K562 (cell line): Measurements from ENCODE around the gene CPE. TPM values are rescaled to one million over a fixed set of nuclear protein-coding genes. Genes with fewer than 3 reads are reported as not detected.

Source experiments
- ATAC-seq: fragments of 200-7000 bp; cut with Tn5 transposase; 3 replicates; pipeline ENCODE4 v1.9.1; 2020; ENCODE audit warnings: moderate library complexity
- BruUV-seq: library from RNA; stranded (reverse); fragments of 400-500 nt; replicated peaks from 2 replicates; lab custom pipeline; 2021; lab: Mats Ljungman, UMichigan
- CTCF ChIA-PET: fragments of 300-600 bp; formaldehyde crosslinking; extraction: SDS; loops from one replicate; lab custom pipeline; 2021; ENCODE audit warnings: low intra/inter-chr PET ratio; lab: Yijun Ruan, JAX
- POLR2A ChIA-PET: fragments of 300-600, 350-650 bp; sonication (Branson Sonifier 250); formaldehyde crosslinking; extraction: SDS; loops from one replicate; lab custom pipeline; 2021; ENCODE audit warnings: antibody characterized with exemption, inconsistent platforms; lab: Yijun Ruan, JAX
- DNase-seq, 4 experiments: peaks; one replicate each; pipeline versions ENCODE4 v3.0.0 to v3.0.0-alpha.2; 2011 to 2018; ENCODE audit warnings: low spot score in 3 of 4, mixed read lengths in 3 of 4; ENCODE audit errors: extremely low read depth in 1 of 4
- FAIRE-seq: peaks from 2 replicates; lab custom pipeline; 2011; peaks lifted over from hg19 to GRCh38; lab: Jason Lieb, UNC
- H2AFZ ChIP-seq: 2 replicates; pipeline ENCODE4 v1.6.0; 2011; ENCODE audit warnings: low read depth, low read length, control low read depth, inconsistent platforms
- H3K27ac ChIP-seq: fragments of 200-600 bp; 3 replicates; pipeline ENCODE4 v1.8.0; 2011; ENCODE audit warnings: low read depth, mild to moderate bottlenecking, control low read depth, inconsistent platforms, low read length, moderate library complexity, mixed read lengths; ENCODE audit errors: extremely low read depth
- H3K27me3 ChIP-seq, 2 experiments: fragments of 300-600 bp in 1 of 2; 2 replicates in 1 of 2; 3 replicates in 1 of 2; pipeline versions ENCODE4 v1.6.0 to v1.8.0; 2011; ENCODE audit warnings: inconsistent platforms in 2 of 2, low read length in 2 of 2, mild to moderate bottlenecking in 1 of 2, mixed read lengths in 1 of 2, moderate library complexity in 1 of 2; ENCODE audit not compliant: control insufficient read depth in 2 of 2, insufficient read depth in 2 of 2
- H3K36me3 ChIP-seq: fragments of 300-600 bp; 3 replicates; pipeline ENCODE4 v1.8.0; 2011; ENCODE audit warnings: mild to moderate bottlenecking, low read length, inconsistent platforms; ENCODE audit not compliant: control insufficient read depth, insufficient read depth
- H3K4me1 ChIP-seq, 2 experiments: fragments of 200-600 bp in 1 of 2; replicated peaks in 1 of 2; 2 replicates in 1 of 2; 3 replicates in 1 of 2; pipeline versions ENCODE4 v1.5.1 to v1.8.0; 2011; ENCODE audit warnings: inconsistent platforms in 2 of 2, low read length in 2 of 2, mild to moderate bottlenecking in 1 of 2, mixed read lengths in 1 of 2, moderate library complexity in 1 of 2; ENCODE audit not compliant: control insufficient read depth in 2 of 2, insufficient read depth in 2 of 2
- H3K4me2 ChIP-seq: 2 replicates; pipeline ENCODE4 v1.6.1; 2011; ENCODE audit warnings: low read length, control low read depth, inconsistent platforms, mixed read lengths; ENCODE audit not compliant: insufficient read depth
- H3K4me3 ChIP-seq: fragments of 200-600 bp; sonication (generic), shearing (Covaris generic); 2 replicates; pipeline ENCODE4 v1.5.1; 2016; ENCODE audit warnings: control low read depth, inconsistent platforms
- H3K79me2 ChIP-seq: fragments of 200-600 bp; 3 replicates; pipeline ENCODE4 v1.8.0; 2011; ENCODE audit warnings: low read length, inconsistent platforms; ENCODE audit not compliant: control insufficient read depth, insufficient read depth
- H3K9ac ChIP-seq, 2 experiments: 2 replicates each; pipeline versions ENCODE4 v1.6.0 to v1.6.1; 2011; ENCODE audit warnings: low read depth in 2 of 2, low read length in 2 of 2, control low read depth in 1 of 2, inconsistent platforms in 1 of 2, mild to moderate bottlenecking in 1 of 2, mixed read lengths in 1 of 2; ENCODE audit not compliant: insufficient read depth in 1 of 2
- H3K9me1 ChIP-seq: one replicate; pipeline ENCODE4 v1.6.0; 2011; ENCODE audit warnings: inconsistent platforms, mild to moderate bottlenecking, low read length, moderate library complexity; ENCODE audit not compliant: control insufficient read depth, insufficient read depth
- H3K9me3 ChIP-seq: replicated peaks from 2 replicates; pipeline ENCODE4 v1.5.1; 2011; ENCODE audit warnings: low read depth, low read length, inconsistent platforms; ENCODE audit not compliant: control insufficient read depth, insufficient read depth
- H4K20me1 ChIP-seq: replicated peaks from 2 replicates; pipeline ENCODE4 v1.6.1; 2011; ENCODE audit warnings: low read length, inconsistent platforms, mixed read lengths; ENCODE audit not compliant: control insufficient read depth, insufficient read depth
- HIVEP1 ChIP-seq: fragments of 250-450 bp; sonication (Bioruptor Pico); IDR thresholded peaks from 2 replicates; pipeline ENCODE4 v1.4.0; 2020; ENCODE audit warnings: mild to moderate bottlenecking
- KLF1 ChIP-seq: fragments of 450-650 bp; IDR thresholded peaks from 2 replicates; pipeline ENCODE4 v1.6.1; 2016; ENCODE audit warnings: missing genetic modification characterization, missing compliant biosample characterization
- LCOR ChIP-seq: sonication (generic); formaldehyde crosslinking; IDR thresholded peaks from 2 replicates; pipeline ENCODE4 v1.8.0; 2022; ENCODE audit warnings: mild to moderate bottlenecking, missing genetic modification reagents
- NCOA2 ChIP-seq, 2 experiments: fragments of 450-650 bp; IDR thresholded peaks; 2 replicates each; pipeline ENCODE4 v1.6.1; 2018; ENCODE audit warnings: mild to moderate bottlenecking in 2 of 2, moderate library complexity in 1 of 2; ENCODE audit not compliant: partially characterized antibody in 2 of 2
- PTTG1 ChIP-seq: fragments of 450-650 bp; IDR thresholded peaks from 2 replicates; pipeline ENCODE4 v1.6.1; 2016; ENCODE audit warnings: low read depth, mild to moderate bottlenecking, missing genetic modification characterization, missing compliant biosample characterization
- SIRT6 ChIP-seq: IDR thresholded peaks from one replicate; pipeline ENCODE4 v1.6.1; 2012; ENCODE audit warnings: low read depth, mild to moderate bottlenecking, control low read depth, inconsistent platforms, low read length, moderate library complexity
- ZNF184 ChIP-seq: sonication (generic); formaldehyde crosslinking; IDR thresholded peaks from 2 replicates; pipeline ENCODE4 v1.5.0; 2020; ENCODE audit warnings: missing genetic modification reagents
- WGBS: fragments of 100-300 bp; shearing (Covaris generic); methylation state at CpG from one replicate; pipeline ENCODE4 v1.1.6; 2016; ENCODE audit warnings: low coverage, mixed read lengths; ENCODE audit not compliant: insufficient coverage; ENCODE audit errors: missing lambda C conversion rate; 5-methylcytosine and 5-hydroxymethylcytosine counted together
- in situ Hi-C: fragments of 300-500 bp; cut with MboI; formaldehyde crosslinking; loops from 4 replicates; pipeline ENCODE4 v1.15.0; 2018; ENCODE audit warnings: inconsistent platforms, mixed read lengths
- intact Hi-C: fragments of 100-400 bp; cut with micrococcal nuclease; formaldehyde crosslinking; loops from 2 replicates; pipeline ENCODE4 v1.14.2; 2022
- polyA plus RNA-seq, 8 experiments: library from polyadenylated mRNA; depleted of rRNA in 4 of 8; stranded (reverse) in 5 of 8; unstranded in 3 of 8; fragments of >200 nt; fragmentation: Nextera tagmentation in 2 of 8; fragmentation: Illumina TruSeq in 1 of 8; extraction: Ambion mirVana in 2 of 8; extraction: Trizol in 1 of 8; gene quantifications; 2 replicates each; pipeline versions ENCODE4 v1.2.1 to v1.2.3, GENCODE V29; 2011 to 2014; ENCODE audit warnings: inconsistent platforms in 1 of 8, missing spikeins in 1 of 8
- total RNA-seq, 7 experiments: library from RNA; depleted of rRNA in 6 of 7; stranded (reverse); fragments of >200 nt in 6 of 7; fragmentation: Illumina TruSeq in 2 of 7; extraction: Trizol in 2 of 7; gene quantifications; 2 replicates each; pipeline versions ENCODE4 v1.2.1 to v1.2.3, GENCODE V29; 2011 to 2021; ENCODE audit warnings: low replicate concordance in 1 of 7
- TF ChIP-seq, protein P1 (sequence below): IDR thresholded peaks from 2 replicates; pipeline ENCODE4 v1.6.1; 2012; ENCODE audit warnings: low read depth, low read length, improper control_type of control experiment, borderline replicate concordance
- TF ChIP-seq, protein P2 (sequence below): fragments of 450-650 bp; conservative IDR thresholded peaks from 2 replicates; pipeline ENCODE4 v1.6.1; 2016; ENCODE audit warnings: missing genetic modification characterization, low read depth, mild to moderate bottlenecking, missing compliant biosample characterization, moderate library complexity
- TF ChIP-seq, protein P3 (sequence below): sonication (generic); formaldehyde crosslinking; IDR thresholded peaks from 2 replicates; pipeline ENCODE4 v1.8.1; 2023; ENCODE audit warnings: mild to moderate bottlenecking, missing genetic modification reagents

Gene CPE
- total and polyA plus RNA-seq, 9 of the 15 experiments (the other 6 are each of a cell fraction or from before 2014, with no cell fraction given): 0.04 to 0.16 (median 0.06) TPM; not detected in 4

DNA sequence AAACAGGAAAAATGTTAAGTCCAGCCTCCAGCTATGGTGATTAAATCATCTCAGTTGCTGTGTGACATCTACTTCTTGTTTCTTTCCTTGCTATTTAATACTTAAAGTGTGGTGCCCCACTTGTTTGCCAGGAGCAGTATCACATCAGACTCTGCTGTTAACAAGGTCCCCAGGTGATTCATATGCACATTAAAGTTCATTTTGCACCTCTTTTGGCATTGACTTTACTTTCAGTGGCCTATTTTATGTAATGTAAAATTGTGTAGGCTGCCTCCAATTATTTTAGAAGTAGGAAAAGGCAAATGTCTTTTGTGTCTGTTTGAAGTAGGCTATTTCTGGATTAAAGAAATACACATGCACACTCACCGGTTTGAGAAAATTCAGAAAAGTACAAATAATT is 47.5 kb downstream of the CPE start:
- H3K79me2 ChIP-seq: no peaks in the 10 kb centered on the region
- ATAC-seq (no peak), FAIRE-seq (no peak), DNase-seq (no peak)
- TF ChIP-seq, protein P1, sequence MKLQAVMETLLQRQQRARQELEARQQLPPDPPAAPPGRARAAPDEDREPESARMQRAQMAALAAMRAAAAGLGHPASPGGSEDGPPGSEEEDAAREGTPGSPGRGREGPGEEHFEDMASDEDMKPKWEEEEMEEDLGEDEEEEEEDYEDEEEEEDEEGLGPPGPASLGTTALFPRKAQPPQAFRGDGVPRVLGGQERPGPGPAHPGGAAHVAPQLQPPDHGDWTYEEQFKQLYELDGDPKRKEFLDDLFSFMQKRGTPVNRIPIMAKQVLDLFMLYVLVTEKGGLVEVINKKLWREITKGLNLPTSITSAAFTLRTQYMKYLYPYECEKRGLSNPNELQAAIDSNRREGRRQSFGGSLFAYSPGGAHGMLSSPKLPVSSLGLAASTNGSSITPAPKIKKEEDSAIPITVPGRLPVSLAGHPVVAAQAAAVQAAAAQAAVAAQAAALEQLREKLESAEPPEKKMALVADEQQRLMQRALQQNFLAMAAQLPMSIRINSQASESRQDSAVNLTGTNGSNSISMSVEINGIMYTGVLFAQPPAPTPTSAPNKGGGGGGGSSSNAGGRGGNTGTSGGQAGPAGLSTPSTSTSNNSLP: no peak
- intact Hi-C loops: loop anchor here (5.0 kb wide), 1 partner anchor 566 kb away; no protein-coding TSS in a partner anchor
- H3K4me3 ChIP-seq: no peak overlapping the region
- no peaks in the 10 kb centered on the region for H3K9me3 ChIP-seq
- H2AFZ ChIP-seq: no peak overlapping the region
- 33% methylated on average over 1 of the region's 1 CpG for WGBS
- in situ Hi-C loops: no loop called here
- no peaks in the 10 kb centered on the region for H3K9me1 ChIP-seq
- H3K36me3 ChIP-seq: no peaks in the 10 kb centered on the region
- no peaks in the 10 kb centered on the region for H4K20me1 ChIP-seq
- no peak overlapping the region for H3K27ac ChIP-seq
- H3K4me1 ChIP-seq: no peaks in the 10 kb centered on the region
- no peak overlapping the region for H3K4me2 ChIP-seq
- no TSS peak for BruUV-seq
- H3K9ac ChIP-seq: no peak overlapping the region
- no peaks in the 10 kb centered on the region for H3K27me3 ChIP-seq
- CTCF ChIA-PET: no interaction called here
- POLR2A ChIA-PET: no interaction called here

DNA sequence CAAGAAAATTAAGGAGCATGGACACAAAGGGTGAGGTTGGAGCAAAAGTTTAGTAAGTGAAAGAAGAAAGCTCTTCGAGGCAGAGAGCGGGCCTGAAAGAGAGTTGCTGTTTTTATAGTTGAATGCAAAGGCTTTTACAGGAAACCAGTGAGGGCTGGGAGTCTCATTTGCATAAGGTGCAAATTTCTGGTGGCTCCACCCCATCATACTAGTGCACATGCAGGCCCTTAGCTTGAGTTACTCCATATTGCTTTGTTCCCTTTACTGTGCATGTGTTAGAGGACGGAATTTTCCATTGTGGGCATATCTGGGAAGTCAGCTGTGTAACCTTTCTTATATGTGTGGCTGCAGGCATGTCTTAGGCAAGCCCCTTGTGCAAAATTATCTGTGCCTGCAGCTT is 48.0 kb downstream of the CPE start:
- in situ Hi-C loops (no loop called here), intact Hi-C loops (loop anchor here (5.0 kb wide), 1 partner anchor 565 kb away; no protein-coding TSS in a partner anchor)
- H3K27me3 ChIP-seq: no peaks in the 10 kb centered on the region
- FAIRE-seq: no peak
- WGBS: 0% methylated on average over 3 of the region's 3 CpGs
- H2AFZ ChIP-seq: no peak overlapping the region
- H3K4me2 ChIP-seq: no peak overlapping the region
- no TSS peak for BruUV-seq
- ChIA-PET CTCF (no interaction called here), POLR2A (no interaction called here)
- no peak overlapping the region for H3K4me3 ChIP-seq
- TF ChIP-seq LCOR (CRISPR knock-in tag) (no peak), SIRT6 (no peak), KLF1 (no peak), NCOA2 (IDR thresholded peaks at IDR 0.05; ENCODE audit: partially characterized antibody in 2 of 2) (no peak), ZNF184 (CRISPR knock-in tag) (no peak), HIVEP1 (no peak), PTTG1 (tag) (peak; percentile 56; the same call in 1 of the 2 replicates)
- TF ChIP-seq, protein P2, sequence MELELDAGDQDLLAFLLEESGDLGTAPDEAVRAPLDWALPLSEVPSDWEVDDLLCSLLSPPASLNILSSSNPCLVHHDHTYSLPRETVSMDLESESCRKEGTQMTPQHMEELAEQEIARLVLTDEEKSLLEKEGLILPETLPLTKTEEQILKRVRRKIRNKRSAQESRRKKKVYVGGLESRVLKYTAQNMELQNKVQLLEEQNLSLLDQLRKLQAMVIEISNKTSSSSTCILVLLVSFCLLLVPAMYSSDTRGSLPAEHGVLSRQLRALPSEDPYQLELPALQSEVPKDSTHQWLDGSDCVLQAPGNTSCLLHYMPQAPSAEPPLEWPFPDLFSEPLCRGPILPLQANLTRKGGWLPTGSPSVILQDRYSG (tag): peak; percentile 75; the same call in 1 of the 2 replicates
- TF ChIP-seq, protein P3, sequence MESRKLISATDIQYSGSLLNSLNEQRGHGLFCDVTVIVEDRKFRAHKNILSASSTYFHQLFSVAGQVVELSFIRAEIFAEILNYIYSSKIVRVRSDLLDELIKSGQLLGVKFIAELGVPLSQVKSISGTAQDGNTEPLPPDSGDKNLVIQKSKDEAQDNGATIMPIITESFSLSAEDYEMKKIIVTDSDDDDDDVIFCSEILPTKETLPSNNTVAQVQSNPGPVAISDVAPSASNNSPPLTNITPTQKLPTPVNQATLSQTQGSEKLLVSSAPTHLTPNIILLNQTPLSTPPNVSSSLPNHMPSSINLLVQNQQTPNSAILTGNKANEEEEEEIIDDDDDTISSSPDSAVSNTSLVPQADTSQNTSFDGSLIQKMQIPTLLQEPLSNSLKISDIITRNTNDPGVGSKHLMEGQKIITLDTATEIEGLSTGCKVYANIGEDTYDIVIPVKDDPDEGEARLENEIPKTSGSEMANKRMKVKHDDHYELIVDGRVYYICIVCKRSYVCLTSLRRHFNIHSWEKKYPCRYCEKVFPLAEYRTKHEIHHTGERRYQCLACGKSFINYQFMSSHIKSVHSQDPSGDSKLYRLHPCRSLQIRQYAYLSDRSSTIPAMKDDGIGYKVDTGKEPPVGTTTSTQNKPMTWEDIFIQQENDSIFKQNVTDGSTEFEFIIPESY: no peak
- H3K27ac ChIP-seq: no peak overlapping the region
- H4K20me1 ChIP-seq: no peaks in the 10 kb centered on the region
- no peaks in the 10 kb centered on the region for H3K4me1 ChIP-seq
- no peak overlapping the region for H3K9ac ChIP-seq
- H3K36me3 ChIP-seq: no peaks in the 10 kb centered on the region
- H3K9me1 ChIP-seq: no peaks in the 10 kb centered on the region
- H3K79me2 ChIP-seq: no peaks in the 10 kb centered on the region
- ATAC-seq: no peak
- no peak for DNase-seq
- H3K9me3 ChIP-seq: no peaks in the 10 kb centered on the region
